ENCODE results near the gene RAB36. TPM values are rescaled to one million over a fixed set of nuclear protein-coding genes. Genes with fewer than 3 reads are reported as not detected.

The RAB36 gene
- total RNA-seq, 4 donors from 2014 or later, result 5.0 to 10.8 (median 8.2) TPM

DNA sequence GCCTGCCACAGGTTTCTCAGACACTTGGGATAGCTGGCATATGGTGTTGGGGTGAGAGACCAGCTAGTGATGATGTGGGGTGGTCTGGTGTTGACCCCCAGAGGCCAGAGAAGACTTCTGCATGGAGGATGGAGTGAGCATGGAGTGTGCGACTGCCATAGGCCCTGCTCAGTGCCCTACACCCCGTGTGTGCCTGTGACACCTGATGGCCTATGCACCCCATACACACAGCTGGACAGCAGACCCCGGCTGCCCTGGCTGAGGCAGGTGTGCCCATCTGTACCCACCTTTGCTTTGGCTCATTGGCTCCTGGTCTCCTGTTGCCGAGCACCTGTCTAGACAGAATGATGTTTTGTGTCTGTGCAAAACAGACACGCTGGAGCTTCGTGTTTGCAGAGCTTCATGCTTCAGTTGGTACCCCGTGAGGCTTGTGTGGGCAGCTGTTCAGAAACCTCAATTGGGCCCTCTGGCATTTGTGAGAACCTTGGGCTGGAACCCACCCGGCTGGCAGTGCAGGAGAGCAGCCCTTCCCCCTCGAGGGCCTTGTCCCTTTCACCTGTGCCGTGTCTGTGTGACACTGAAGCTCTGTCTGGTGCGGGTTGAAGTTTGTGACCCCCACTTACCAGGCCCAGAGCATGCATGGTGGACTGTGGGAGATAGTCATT is 62.6 kb downstream of the RAB36 start:
- no peaks in the 10 kb centered on the region for H3K27me3 ChIP-seq
- H3K9me3 ChIP-seq, result no peaks in the 10 kb centered on the region
- whole genome bisulfite sequencing, result 98% methylated on average over 9 of the region's 11 CpGs
- intact Hi-C loops (cut with DNase I), result no loop called here
- TF ChIP-seq CTCF (IDR thresholded peaks at IDR 0.05), result no peak
- TF ChIP-seq POLR2A (IDR thresholded peaks at IDR 0.05; ENCODE audit: low read depth), result no peak
- no peak for TF ChIP-seq POLR2AphosphoS5 (IDR thresholded peaks at IDR 0.05)
- TF ChIP-seq EP300 (IDR thresholded peaks at IDR 0.05), result no peak
- no peak for DNase-seq (ENCODE audit: extremely low spot score)
- H3K4me1 ChIP-seq, result peaks cover 32 to 54% (median 45%) of the 10 kb centered on the region in 4 donors
- H3K27ac ChIP-seq (replicated peaks in 1 of 4), result no peak overlapping the region
- peaks cover 0 to 9% (median 2%) of the 10 kb centered on the region in 4 donors for H3K36me3 ChIP-seq
- no peak overlapping the region for H3K4me3 ChIP-seq

GRCh38 chr22:23210428-23211170 is 65.3 kb downstream of the RAB36 start:
- TF ChIP-seq POLR2AphosphoS5 (IDR thresholded peaks at IDR 0.05), result no peak
- TF ChIP-seq EP300 (IDR thresholded peaks at IDR 0.05), result no peak
- no peak for TF ChIP-seq CTCF (IDR thresholded peaks at IDR 0.05)
- TF ChIP-seq POLR2A (IDR thresholded peaks at IDR 0.05; ENCODE audit: low read depth), result no peak
- Histone ChIP-seq H3K27ac (replicated peaks in 1 of 4) (no peak overlapping the region), H3K27me3 (no peaks in the 10 kb centered on the region), H3K9me3 (no peaks in the 10 kb centered on the region), H3K4me1 (peaks cover 38 to 54% (median 42%) of the 10 kb centered on the region in 4 donors), H3K36me3 (peaks cover 0 to 4% (median 2%) of the 10 kb centered on the region in 4 donors), H3K4me3 (no peak overlapping the region)
- no peak for DNase-seq (ENCODE audit: extremely low spot score)
- intact Hi-C loops (cut with DNase I), result no loop called here
- WGBS, result 84% methylated on average over 6 of the region's 6 CpGs

- peaks cover 0 to 4% (median 2%) of the 10 kb centered on the region in 4 donors for H3K36me3 ChIP-seq
- H3K9me3 ChIP-seq, result no peaks in the 10 kb centered on the region
- WGBS, result 100% methylated on average over 3 of the region's 3 CpGs
- no peaks in the 10 kb centered on the region for H3K27me3 ChIP-seq
- no peak overlapping the region for H3K27ac ChIP-seq (replicated peaks in 1 of 4)
- no peak overlapping the region for H3K4me3 ChIP-seq
- intact Hi-C loops (cut with DNase I), result no loop called here
- no peak for TF ChIP-seq EP300 (IDR thresholded peaks at IDR 0.05)
- TF ChIP-seq CTCF (IDR thresholded peaks at IDR 0.05), result no peak
- no peak for TF ChIP-seq POLR2AphosphoS5 (IDR thresholded peaks at IDR 0.05)
- DNase-seq (ENCODE audit: extremely low spot score), result no peak
- H3K4me1 ChIP-seq, result peaks cover 43 to 60% (median 47%) of the 10 kb centered on the region in 4 donors
These were observed 66.3 kb downstream of the RAB36 start for GRCh38 chr22:23211622-23212021.

- Histone ChIP-seq H3K27ac (replicated peaks in 1 of 4) (no peak overlapping the region), H3K4me1 (peaks cover 50 to 67% (median 54%) of the 10 kb centered on the region in 4 donors), H3K27me3 (no peaks in the 10 kb centered on the region), H3K9me3 (no peaks in the 10 kb centered on the region), H3K4me3 (no peak overlapping the region), H3K36me3 (peaks cover 0 to 4% (median 2%) of the 10 kb centered on the region in 4 donors)
- DNase-seq (ENCODE audit: extremely low spot score), result no peak
- intact Hi-C loops (cut with DNase I), result no loop called here
- WGBS, result 71% methylated on average over 9 of the region's 10 CpGs
- TF ChIP-seq POLR2A (IDR thresholded peaks at IDR 0.05; ENCODE audit: low read depth) (no peak), EP300 (IDR thresholded peaks at IDR 0.05) (no peak), POLR2AphosphoS5 (IDR thresholded peaks at IDR 0.05) (no peak), CTCF (IDR thresholded peaks at IDR 0.05) (no peak)
These were observed 67.1 kb downstream of the RAB36 start for GRCh38 chr22:23212061-23213021.

All from esophagus muscularis mucosa (tissue), 4 donors.